Fibroblast of villous mesenchyme (primary cell): ENCODE data around the gene RHBDD3. TPM values are rescaled to one million over a fixed set of nuclear protein-coding genes. Genes with fewer than 3 reads are reported as not detected.

Source experiments
- DNase-seq: peaks from one replicate; pipeline ENCODE4 v3.0.0-alpha.2; 2010; ENCODE audit warnings: low read depth
- H3K4me3 ChIP-seq: 2 replicates; pipeline ENCODE4 v1.5.1; 2011; ENCODE audit warnings: low read depth, mild to moderate bottlenecking, low read length
- CTCF ChIP-seq: IDR thresholded peaks from 2 replicates; pipeline ENCODE4 v1.5.1; 2012; ENCODE audit warnings: low read depth, mild to moderate bottlenecking, low read length; ENCODE audit not compliant: insufficient read depth
- total RNA-seq: library from RNA; depleted of rRNA; stranded (reverse); fragments of >200 nt; gene quantifications from 2 replicates; pipeline ENCODE4 v1.2.3, GENCODE V29; 2012

Gene RHBDD3
- total RNA-seq, 1 donor, result 22.9 TPM

- no peak for DNase-seq
These were observed 52.5 kb downstream of the RHBDD3 start for GRCh38 chr22:29215012-29215860.

GRCh38 chr22:29214232-29214631, 53.5 kb downstream of the RHBDD3 start:
- no peak overlapping the region for H3K4me3 ChIP-seq
- DNase-seq, result no peak
- no peak for TF ChIP-seq CTCF

More at GRCh38 chr22:29215012-29215860, 52.5 kb downstream of the RHBDD3 start:
- no peak for TF ChIP-seq CTCF
- no peak overlapping the region for H3K4me3 ChIP-seq

DNA sequence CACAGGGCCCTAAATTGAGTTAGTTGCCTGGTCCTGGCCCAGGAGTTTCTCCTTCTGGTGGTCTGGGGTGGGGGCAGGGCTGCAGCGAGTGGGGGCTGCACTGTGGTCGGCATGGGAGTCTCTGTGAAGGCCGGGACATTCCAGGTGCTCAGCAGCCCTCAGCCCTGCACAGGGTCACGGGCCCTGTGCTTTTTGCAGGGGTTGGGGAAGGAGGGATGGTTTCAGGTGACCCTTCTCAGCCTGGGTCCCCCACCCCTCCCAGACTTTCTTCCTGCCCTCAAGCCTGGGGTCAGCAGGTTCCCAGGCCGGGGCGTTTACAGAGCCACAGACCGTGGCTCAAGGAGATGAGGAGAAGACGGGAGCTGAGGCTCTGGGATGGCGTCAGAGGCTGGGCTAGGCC, 54.3 kb downstream of the RHBDD3 start:
- H3K4me3 ChIP-seq, result no peak overlapping the region
- no peak for TF ChIP-seq CTCF
- DNase-seq, result no peak

DNA sequence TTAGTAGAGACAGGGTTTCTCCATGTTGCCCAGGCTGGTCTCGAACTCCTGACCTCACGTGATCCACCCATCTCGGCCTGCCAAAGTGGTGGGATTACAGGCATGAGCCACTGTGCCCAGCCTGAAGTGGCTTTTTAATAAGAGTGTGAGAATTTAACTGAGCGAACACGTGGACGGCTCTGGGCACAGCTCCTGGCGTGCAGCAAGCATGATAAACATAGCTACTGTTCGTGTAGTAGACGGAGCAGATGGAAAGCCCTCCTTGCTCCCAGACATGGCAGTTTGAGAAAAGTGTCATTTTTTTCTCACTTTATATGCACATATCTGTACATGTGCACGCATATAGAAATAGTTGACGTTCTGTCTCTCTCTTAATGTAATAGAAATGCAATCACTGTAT, 55.0 kb downstream of the RHBDD3 start:
- DNase-seq, result no peak

DNA sequence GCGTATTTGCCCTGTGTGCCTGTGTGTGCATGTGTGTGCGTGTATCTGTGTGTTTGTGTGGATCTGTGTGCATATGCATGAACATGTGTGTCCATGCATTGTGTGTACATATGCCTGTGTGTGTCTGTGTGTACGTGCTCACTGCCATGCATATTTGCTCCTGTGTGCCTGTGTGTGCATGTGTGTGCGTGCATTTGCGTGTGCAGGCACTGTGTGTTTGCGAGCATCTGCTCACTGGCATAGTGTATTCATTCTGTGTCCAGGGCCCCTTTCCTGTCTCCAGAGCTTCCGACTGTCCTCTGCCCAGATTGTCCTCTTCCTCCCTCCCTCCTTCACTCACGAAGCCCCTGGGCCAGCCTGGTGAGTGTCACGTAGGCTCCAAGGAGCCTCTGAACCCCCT, 56.3 kb downstream of the RHBDD3 start:
- no peak for DNase-seq
- no peak overlapping the region for H3K4me3 ChIP-seq
- TF ChIP-seq CTCF, result no peak

More for the DNA sequence above, 55.0 kb downstream of the RHBDD3 start:
- TF ChIP-seq CTCF, result no peak
- H3K4me3 ChIP-seq, result no peak overlapping the region

DNA sequence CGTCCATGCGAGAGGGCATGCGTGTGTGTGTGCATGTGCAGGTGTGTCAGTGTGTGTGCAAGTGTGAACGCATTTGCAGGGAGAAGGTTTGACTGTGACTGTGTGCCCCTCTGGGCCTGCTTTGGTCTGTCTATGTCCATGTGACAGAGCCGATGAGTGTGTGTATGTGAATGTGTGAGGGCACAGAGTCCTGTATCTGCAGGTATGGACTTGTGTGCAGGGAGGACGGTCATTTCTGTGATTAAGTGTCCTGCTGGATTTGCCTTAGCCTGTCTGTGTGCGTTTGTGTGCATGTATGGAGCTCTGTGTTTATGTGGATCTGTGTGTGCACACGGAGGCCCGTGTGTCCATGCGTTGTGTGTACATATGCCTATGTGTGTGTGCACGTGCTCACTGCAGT, 56.7 kb downstream of the RHBDD3 start:
- DNase-seq, result no peak

More for the DNA sequence above, 56.7 kb downstream of the RHBDD3 start:
- no peak overlapping the region for H3K4me3 ChIP-seq
- no peak for TF ChIP-seq CTCF

Other genes starting within 250 kb of the RHBDD3 start
- gene C22orf31, start 206.2 kb downstream of the RHBDD3 start, total RNA-seq, result not detected in 2 replicates
- gene KREMEN1, start 194.9 kb downstream of the RHBDD3 start, total RNA-seq, result 2.6 and 3.2 TPM in 2 replicates
- gene EMID1, start 62.1 kb downstream of the RHBDD3 start, total RNA-seq, result under 0.01 and 0.32 TPM in 2 replicates
- gene EWSR1, start 287 bp upstream of the RHBDD3 start, total RNA-seq, result 159 and 207 TPM in 2 replicates
- gene GAS2L1, start 38.7 kb upstream of the RHBDD3 start, total RNA-seq, result 16.4 and 18.4 TPM in 2 replicates
- 0.86 TPM in 1 of 2 replicates, not detected in the other for gene RASL10A, start 47.7 kb upstream of the RHBDD3 start, total RNA-seq
- 64.7 and 65.6 TPM in 2 replicates for gene AP1B1, start 120.6 kb upstream of the RHBDD3 start, total RNA-seq
- not detected in 2 replicates for gene RFPL1, start 170.6 kb upstream of the RHBDD3 start, total RNA-seq
- gene NEFH, start 212.2 kb upstream of the RHBDD3 start, total RNA-seq, result under 0.01 and 0.32 TPM in 2 replicates